ENCODE measurements around the gene BLID.

DNA sequence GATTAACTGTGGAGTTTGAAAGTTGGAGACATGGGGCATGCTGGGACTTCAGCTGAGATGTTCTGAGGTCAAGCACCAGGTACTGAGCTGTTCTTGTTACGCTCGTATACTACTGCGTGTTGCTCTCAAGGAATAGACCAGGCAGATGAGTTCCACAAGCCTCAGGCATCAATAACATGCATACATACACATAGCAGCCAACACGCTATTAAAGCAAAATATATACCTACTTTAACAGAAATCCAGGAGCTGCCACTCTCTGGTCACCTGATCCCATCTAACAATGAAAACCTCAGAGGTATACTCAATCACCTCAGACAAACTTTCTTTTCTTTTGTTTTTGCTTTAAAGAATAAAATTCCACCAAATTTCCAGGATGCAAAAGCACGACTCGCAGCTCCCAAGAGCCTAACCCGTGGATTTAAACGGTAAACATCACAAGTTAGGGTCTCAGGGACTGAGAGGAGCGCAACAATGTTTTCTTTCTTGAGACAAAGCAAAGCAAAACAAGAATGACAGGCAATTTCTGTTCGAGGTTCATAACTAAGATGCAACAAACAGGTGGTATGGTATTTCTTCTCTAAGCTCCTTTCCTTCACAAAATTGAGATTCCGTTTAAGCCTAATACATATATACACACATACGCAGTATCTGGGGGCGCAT lies 16.5 kb downstream of the BLID start:
- no peak for TF ChIP-seq EP300 (IDR thresholded peaks at IDR 0.05)
- TF ChIP-seq, protein P1, sequence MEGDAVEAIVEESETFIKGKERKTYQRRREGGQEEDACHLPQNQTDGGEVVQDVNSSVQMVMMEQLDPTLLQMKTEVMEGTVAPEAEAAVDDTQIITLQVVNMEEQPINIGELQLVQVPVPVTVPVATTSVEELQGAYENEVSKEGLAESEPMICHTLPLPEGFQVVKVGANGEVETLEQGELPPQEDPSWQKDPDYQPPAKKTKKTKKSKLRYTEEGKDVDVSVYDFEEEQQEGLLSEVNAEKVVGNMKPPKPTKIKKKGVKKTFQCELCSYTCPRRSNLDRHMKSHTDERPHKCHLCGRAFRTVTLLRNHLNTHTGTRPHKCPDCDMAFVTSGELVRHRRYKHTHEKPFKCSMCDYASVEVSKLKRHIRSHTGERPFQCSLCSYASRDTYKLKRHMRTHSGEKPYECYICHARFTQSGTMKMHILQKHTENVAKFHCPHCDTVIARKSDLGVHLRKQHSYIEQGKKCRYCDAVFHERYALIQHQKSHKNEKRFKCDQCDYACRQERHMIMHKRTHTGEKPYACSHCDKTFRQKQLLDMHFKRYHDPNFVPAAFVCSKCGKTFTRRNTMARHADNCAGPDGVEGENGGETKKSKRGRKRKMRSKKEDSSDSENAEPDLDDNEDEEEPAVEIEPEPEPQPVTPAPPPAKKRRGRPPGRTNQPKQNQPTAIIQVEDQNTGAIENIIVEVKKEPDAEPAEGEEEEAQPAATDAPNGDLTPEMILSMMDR (IDR thresholded peaks at IDR 0.05): no peak
